ENCODE measurements around the gene PRR18.

Gene PRR18

DNA sequence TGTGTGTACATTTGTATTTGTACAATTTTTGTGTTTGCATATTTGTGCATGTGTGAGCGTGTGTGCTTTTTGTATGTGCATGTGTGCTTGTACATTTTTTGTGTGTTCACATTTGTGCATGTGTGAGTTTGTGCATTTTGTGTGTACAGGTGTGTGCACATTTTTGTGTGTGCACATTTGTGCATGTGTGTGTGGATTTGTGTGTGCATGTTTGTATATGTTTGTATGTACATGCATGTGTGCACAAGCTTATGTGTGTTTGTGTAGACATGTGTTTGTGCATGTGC is 28.9 kb downstream of the PRR18 start:
- no peak overlapping the region for H3K4me3 ChIP-seq (ENCODE audit: low read depth in 1 of 2, low read length in 1 of 2)
- TF ChIP-seq, protein P1, sequence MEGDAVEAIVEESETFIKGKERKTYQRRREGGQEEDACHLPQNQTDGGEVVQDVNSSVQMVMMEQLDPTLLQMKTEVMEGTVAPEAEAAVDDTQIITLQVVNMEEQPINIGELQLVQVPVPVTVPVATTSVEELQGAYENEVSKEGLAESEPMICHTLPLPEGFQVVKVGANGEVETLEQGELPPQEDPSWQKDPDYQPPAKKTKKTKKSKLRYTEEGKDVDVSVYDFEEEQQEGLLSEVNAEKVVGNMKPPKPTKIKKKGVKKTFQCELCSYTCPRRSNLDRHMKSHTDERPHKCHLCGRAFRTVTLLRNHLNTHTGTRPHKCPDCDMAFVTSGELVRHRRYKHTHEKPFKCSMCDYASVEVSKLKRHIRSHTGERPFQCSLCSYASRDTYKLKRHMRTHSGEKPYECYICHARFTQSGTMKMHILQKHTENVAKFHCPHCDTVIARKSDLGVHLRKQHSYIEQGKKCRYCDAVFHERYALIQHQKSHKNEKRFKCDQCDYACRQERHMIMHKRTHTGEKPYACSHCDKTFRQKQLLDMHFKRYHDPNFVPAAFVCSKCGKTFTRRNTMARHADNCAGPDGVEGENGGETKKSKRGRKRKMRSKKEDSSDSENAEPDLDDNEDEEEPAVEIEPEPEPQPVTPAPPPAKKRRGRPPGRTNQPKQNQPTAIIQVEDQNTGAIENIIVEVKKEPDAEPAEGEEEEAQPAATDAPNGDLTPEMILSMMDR (IDR thresholded peaks at IDR 0.05), result no peak
- H3K27ac ChIP-seq, result no peak overlapping the region

DNA sequence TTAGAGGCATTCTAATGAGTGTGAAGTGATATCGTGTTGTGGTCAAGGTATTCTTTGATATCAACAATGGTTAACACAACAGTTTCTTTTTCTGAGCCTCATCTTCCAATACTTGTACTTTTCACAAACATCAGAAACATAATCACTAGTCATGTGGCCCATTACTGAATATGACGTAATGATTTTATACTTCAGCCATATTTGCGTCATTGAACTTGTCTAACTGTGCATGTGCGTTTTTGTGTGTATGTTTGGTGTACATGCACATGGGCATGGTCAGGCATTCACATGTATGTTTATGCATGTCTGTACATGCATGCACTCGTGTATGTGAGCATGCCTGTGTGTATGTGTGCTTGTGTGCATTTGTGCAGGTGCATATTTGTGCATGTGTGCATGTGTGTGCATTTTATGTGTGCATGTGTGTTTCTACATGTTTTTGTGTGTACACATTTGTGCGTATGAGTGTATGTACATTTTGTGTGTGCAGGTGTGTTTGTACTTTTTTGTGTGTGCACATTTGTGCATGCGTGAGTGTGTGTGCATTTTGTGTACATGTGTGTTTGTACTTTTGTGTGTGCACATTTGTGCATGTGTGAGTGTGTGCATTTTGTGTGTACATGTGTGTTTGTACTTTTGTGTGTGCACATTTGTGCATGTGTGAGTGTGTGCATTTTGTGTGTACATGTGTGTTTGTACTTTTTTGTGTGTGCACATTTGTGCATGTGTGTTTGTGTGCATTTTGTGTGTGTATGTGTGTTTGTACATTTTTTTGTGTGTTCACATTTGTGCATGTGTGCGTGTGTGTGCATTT is 29.4 kb downstream of the PRR18 start:
- Histone ChIP-seq H3K4me3 (ENCODE audit: low read depth in 1 of 2, low read length in 1 of 2) (no peak overlapping the region), H3K36me3 (no peaks in the 10 kb centered on the region), H3K9me3 (no peaks in the 10 kb centered on the region), H3K27ac (no peak overlapping the region), H3K27me3 (peaks cover 8% of the 10 kb centered on the region), H3K4me1 (ENCODE audit: control insufficient read depth in 1 of 2, insufficient read depth in 1 of 2, low read depth in 1 of 2, low read length in 1 of 2) (peaks cover 3 to 12% of the 10 kb centered on the region in 2 experiments)
- TF ChIP-seq, protein P1 (IDR thresholded peaks at IDR 0.05), result no peak

More for the DNA sequence above, 28.9 kb downstream of the PRR18 start:
- peaks cover 14% of the 10 kb centered on the region for H3K27me3 ChIP-seq
- H3K9me3 ChIP-seq, result no peaks in the 10 kb centered on the region
- H3K4me1 ChIP-seq (ENCODE audit: control insufficient read depth in 1 of 2, insufficient read depth in 1 of 2, low read depth in 1 of 2, low read length in 1 of 2), result peaks cover 3 to 12% of the 10 kb centered on the region in 2 experiments
- H3K36me3 ChIP-seq, result no peaks in the 10 kb centered on the region

DNA sequence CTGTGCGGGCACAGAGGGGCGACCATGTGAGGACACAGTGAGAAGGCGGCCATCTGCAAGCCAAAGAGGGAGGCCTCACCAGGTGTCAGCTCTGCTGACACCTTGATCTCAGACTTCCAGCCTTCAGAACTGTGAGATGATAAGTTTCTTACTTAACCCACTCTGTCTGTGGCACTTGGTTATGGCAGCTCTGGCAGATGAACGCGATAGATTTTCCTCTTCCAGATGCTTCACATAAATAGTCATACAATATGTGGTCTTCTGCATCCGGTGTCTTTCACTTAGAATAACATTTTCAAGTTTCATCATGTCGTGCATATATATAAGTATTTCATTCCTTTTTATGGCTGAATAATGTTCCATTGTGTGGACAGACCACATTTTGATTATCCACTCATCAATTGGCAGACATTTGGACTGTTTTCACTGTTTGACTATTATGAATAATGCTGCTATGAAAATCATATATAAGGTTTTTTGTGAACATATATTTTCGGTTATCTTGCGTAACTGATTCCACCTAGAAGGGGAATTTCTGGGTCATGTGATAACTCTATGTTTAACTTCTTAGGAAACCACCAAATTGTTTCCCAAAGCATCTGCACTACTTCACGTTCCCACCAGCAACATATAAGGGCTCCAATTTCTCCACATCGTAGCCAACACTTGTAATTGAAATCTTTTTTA is 30.2 kb downstream of the PRR18 start:
- H3K36me3 ChIP-seq, result no peaks in the 10 kb centered on the region
- H3K4me3 ChIP-seq (ENCODE audit: low read depth in 1 of 2, low read length in 1 of 2), result no peak overlapping the region
- no peak overlapping the region for H3K27ac ChIP-seq
- H3K9me3 ChIP-seq, result no peaks in the 10 kb centered on the region
- H3K4me1 ChIP-seq (ENCODE audit: control insufficient read depth in 1 of 2, insufficient read depth in 1 of 2, low read depth in 1 of 2, low read length in 1 of 2), result peaks cover 3 to 12% of the 10 kb centered on the region in 2 experiments
- H3K27me3 ChIP-seq, result peaks cover under 1% of the 10 kb centered on the region
- TF ChIP-seq, protein P1 (IDR thresholded peaks at IDR 0.05), result no peak

DNA sequence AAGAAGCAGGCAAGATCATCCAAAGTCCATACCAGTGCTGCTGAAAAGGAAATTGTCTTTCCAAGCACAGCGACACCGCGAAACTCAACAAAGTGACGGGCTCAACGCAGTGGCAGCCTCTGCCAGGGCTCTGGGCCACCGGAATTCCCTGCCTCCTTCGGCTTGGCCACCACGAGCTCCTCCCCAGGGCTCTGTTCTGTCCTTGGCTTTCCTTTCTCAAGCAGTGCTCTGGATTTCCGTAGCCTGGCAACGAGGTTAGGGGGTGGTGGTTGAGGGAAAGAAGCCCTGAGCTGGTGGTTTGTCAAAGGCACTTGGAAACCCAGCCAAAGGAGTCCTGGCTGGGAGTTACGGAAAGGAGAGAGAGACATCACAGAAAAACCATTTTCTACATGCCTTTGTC is 31.2 kb downstream of the PRR18 start:
- Histone ChIP-seq H3K4me3 (ENCODE audit: low read depth in 1 of 2, low read length in 1 of 2) (no peak overlapping the region), H3K27me3 (no peaks in the 10 kb centered on the region), H3K4me1 (ENCODE audit: control insufficient read depth in 1 of 2, insufficient read depth in 1 of 2, low read depth in 1 of 2, low read length in 1 of 2) (peaks cover 3 to 12% of the 10 kb centered on the region in 2 experiments), H3K27ac (no peak overlapping the region), H3K36me3 (no peaks in the 10 kb centered on the region), H3K9me3 (no peaks in the 10 kb centered on the region)
- TF ChIP-seq, protein P1 (IDR thresholded peaks at IDR 0.05), result no peak

DNA sequence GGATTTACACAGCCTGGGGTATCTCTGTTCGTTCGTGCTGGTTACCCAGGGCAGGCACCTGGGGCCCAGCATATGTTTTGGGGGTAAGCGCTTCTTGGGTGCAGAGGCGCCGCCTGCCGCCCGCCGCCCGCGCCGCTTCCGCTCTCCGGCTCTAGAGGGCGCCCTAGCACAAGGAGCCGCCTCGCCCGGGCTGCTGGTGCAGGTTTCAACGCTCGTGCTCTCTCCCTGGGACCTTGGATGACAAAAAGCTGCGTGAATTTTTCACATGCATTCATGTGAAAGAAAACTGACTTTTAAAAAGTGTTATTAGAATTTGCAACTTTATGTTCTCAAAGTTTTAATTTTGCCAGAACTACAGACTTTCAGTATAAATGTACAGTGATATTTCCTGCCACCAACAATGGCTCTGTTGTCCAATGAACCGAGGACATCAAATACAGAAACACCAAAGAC is 32.5 kb downstream of the PRR18 start:
- Histone ChIP-seq H3K9me3 (no peaks in the 10 kb centered on the region), H3K27me3 (no peaks in the 10 kb centered on the region), H3K27ac (peak overlapping the region; percentile 47), H3K36me3 (no peaks in the 10 kb centered on the region), H3K4me1 (ENCODE audit: control insufficient read depth in 1 of 2, insufficient read depth in 1 of 2, low read depth in 1 of 2, low read length in 1 of 2) (peaks cover 3 to 12% of the 10 kb centered on the region in 2 experiments), H3K4me3 (ENCODE audit: low read depth in 1 of 2, low read length in 1 of 2) (no peak overlapping the region)
- TF ChIP-seq, protein P1 (IDR thresholded peaks at IDR 0.05), result peak; percentile 99

All from neutrophil (primary cell).